Tibial artery (tissue), 4 donors: ENCODE data around the gene CCIN.

ENCODE experiments used
- DNase-seq, 2 donors: peaks; one replicate each; pipeline ENCODE4 v3.0.0-alpha.2; 2019
- H3K27ac ChIP-seq, 2 donors: fragments of 200-600 bp; sonication (generic) in 1 of 2; 1 replicate in 1 of 2; 2 replicates in 1 of 2; pipeline ENCODE4 v1.5.1; 2018 to 2019; ENCODE audit warnings: mild to moderate bottlenecking in 1 of 2
- H3K27me3 ChIP-seq, 2 donors: fragments of 200-600 bp; sonication (generic) in 1 of 2; one replicate each; pipeline versions ENCODE4 v1.5.1 to v1.6.0; 2016 to 2019
- H3K36me3 ChIP-seq, 3 donors: fragments of 200-600 bp; sonication (generic) in 2 of 3; one replicate each; pipeline ENCODE4 v1.5.1; 2016 to 2019; ENCODE audit warnings: mild to moderate bottlenecking in 2 of 3
- H3K4me1 ChIP-seq, 4 donors: fragments of 200-600 bp; sonication (generic) in 2 of 4; 1 replicate in 3 of 4; 2 replicates in 1 of 4; pipeline ENCODE4 v1.5.1; 2016 to 2019
- H3K4me3 ChIP-seq, 2 donors: fragments of 200-600 bp; sonication (generic) in 1 of 2; 1 replicate in 1 of 2; 2 replicates in 1 of 2; pipeline ENCODE4 v1.5.1; 2018 to 2019; ENCODE audit warnings: mild to moderate bottlenecking in 2 of 2
- H3K9me3 ChIP-seq, 3 donors: fragments of 200-600 bp; sonication (generic) in 1 of 3; one replicate each; pipeline ENCODE4 v1.5.1; 2016 to 2019
- intact Hi-C: fragments of 100-400 bp; cut with DNase I; formaldehyde crosslinking; loops from one replicate; pipeline ENCODE4 v1.15.0; 2023; ENCODE audit warnings: low total_unique reads
- TF ChIP-seq, protein P1 (sequence below), 2 experiments: fragments of 200-600 bp in 1 of 2; fragments of 450-650 bp in 1 of 2; IDR thresholded peaks; one replicate each; pipeline ENCODE4 v1.5.1; 2017 to 2019; ENCODE audit warnings: antibody characterized with exemption in 2 of 2, mild to moderate bottlenecking in 1 of 2, moderate library complexity in 1 of 2

CCIN gene

GRCh38 chr9:36207546-36208012, 38.4 kb downstream of the CCIN start:
- no peak for DNase-seq
- Histone ChIP-seq H3K36me3 (peaks cover 49 to 99% (median 95%) of the 10 kb centered on the region in 3 donors), H3K9me3 (no peaks in the 10 kb centered on the region), H3K27ac (peak overlapping the region; percentile 47 to 52), H3K27me3 (no peaks in the 10 kb centered on the region), H3K4me1 (peaks cover 0 to 45% (median 31%) of the 10 kb centered on the region in 4 donors), H3K4me3 (no peak overlapping the region)
- TF ChIP-seq, protein P1, sequence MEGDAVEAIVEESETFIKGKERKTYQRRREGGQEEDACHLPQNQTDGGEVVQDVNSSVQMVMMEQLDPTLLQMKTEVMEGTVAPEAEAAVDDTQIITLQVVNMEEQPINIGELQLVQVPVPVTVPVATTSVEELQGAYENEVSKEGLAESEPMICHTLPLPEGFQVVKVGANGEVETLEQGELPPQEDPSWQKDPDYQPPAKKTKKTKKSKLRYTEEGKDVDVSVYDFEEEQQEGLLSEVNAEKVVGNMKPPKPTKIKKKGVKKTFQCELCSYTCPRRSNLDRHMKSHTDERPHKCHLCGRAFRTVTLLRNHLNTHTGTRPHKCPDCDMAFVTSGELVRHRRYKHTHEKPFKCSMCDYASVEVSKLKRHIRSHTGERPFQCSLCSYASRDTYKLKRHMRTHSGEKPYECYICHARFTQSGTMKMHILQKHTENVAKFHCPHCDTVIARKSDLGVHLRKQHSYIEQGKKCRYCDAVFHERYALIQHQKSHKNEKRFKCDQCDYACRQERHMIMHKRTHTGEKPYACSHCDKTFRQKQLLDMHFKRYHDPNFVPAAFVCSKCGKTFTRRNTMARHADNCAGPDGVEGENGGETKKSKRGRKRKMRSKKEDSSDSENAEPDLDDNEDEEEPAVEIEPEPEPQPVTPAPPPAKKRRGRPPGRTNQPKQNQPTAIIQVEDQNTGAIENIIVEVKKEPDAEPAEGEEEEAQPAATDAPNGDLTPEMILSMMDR (IDR thresholded peaks at IDR 0.05): no peak
- intact Hi-C loops: no loop called here

DNA sequence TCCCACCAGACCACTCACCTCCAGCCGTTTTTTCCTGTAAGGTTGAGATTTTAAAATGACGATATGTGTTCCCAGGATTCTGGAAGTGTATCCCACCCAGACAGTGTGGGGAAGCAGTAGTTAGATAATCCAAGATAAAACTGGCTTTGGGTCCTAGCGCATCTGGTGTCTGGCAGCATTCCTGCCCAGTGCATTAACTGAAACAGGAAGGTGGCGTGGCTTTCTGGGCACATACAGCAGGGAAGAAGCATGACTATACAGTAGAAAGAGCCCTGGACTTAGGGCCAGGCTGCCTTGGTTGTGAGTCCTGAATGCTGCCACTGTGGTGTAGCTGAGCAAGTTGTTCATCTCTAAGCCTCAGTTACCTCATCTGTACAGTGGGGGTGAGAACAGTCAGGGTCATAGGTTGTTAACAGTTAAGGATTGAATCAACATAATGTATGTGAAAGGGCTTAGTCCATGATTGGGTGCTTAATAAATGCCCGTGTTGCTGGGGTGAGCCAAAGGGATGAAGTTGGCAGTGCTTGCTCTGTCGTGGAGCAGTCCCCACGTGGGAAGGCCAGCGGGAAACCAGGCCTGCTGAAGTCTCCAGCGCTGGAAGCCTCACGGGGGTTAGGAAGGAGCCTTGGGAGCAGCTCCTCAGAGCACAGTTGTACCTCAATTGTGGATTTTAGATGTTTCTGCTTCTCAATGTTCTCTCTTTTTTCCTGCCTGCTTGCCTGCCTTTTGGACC, 39.5 kb downstream of the CCIN start:
- no peaks in the 10 kb centered on the region for H3K27me3 ChIP-seq
- intact Hi-C loops: no loop called here
- H3K36me3 ChIP-seq: peaks cover 38 to 97% (median 95%) of the 10 kb centered on the region in 3 donors
- no peaks in the 10 kb centered on the region for H3K9me3 ChIP-seq
- no peak for DNase-seq
- H3K27ac ChIP-seq: peak overlapping the region in 1 of 2 donors; percentile 52
- no peak overlapping the region for H3K4me3 ChIP-seq
- peaks cover 0 to 54% (median 32%) of the 10 kb centered on the region in 4 donors for H3K4me1 ChIP-seq
- TF ChIP-seq, protein P1 (IDR thresholded peaks at IDR 0.05): no peak

DNA sequence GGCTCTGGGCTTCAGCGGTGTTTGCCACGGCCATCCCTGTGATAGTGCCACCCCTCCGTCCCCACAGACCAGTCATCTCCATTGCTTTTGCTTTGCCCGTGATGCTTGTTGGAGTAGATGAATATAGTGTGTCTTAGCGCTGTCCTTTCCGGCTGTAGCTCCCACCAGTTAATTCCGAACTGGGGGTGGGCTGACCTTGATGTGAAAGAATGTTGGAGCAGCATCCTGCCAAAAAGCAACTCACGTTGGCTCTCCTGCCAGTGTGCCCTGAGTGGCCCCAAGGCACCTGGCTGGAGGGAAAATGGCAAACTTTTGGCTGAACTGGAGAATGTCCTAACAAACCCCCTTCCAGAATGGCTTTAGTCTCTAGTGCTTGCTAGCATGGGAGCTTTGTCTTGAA, 41.5 kb downstream of the CCIN start:
- peaks cover 0 to 69% (median 43%) of the 10 kb centered on the region in 4 donors for H3K4me1 ChIP-seq
- H3K9me3 ChIP-seq: no peaks in the 10 kb centered on the region
- H3K27me3 ChIP-seq: no peaks in the 10 kb centered on the region
- intact Hi-C loops: loop anchor here (10.0 kb wide), 1 partner anchor 124 kb away; no protein-coding TSS in a partner anchor
- TF ChIP-seq, protein P1 (IDR thresholded peaks at IDR 0.05): no peak
- no peak overlapping the region for H3K4me3 ChIP-seq
- no peak for DNase-seq
- peak overlapping the region in 1 of 2 donors; percentile 1 for H3K27ac ChIP-seq
- H3K36me3 ChIP-seq: peaks cover 17 to 84% (median 79%) of the 10 kb centered on the region in 3 donors

- no peak overlapping the region for H3K4me3 ChIP-seq
- H3K27ac ChIP-seq: no peak overlapping the region
- no peaks in the 10 kb centered on the region for H3K27me3 ChIP-seq
- DNase-seq: no peak
- intact Hi-C loops: loop anchor here (10.0 kb wide), 1 partner anchor 123 kb away; no protein-coding TSS in a partner anchor
- H3K36me3 ChIP-seq: peaks cover 11 to 84% (median 75%) of the 10 kb centered on the region in 3 donors
- peaks cover 0 to 69% (median 43%) of the 10 kb centered on the region in 4 donors for H3K4me1 ChIP-seq
- H3K9me3 ChIP-seq: no peaks in the 10 kb centered on the region
- TF ChIP-seq, protein P1 (IDR thresholded peaks at IDR 0.05): no peak
Measured at GRCh38 chr9:36211510-36211909, 42.3 kb downstream of the CCIN start.

GRCh38 chr9:36213387-36213786, 44.2 kb downstream of the CCIN start:
- Histone ChIP-seq H3K36me3 (peaks cover 22 to 84% (median 75%) of the 10 kb centered on the region in 3 donors), H3K4me3 (no peak overlapping the region), H3K9me3 (no peaks in the 10 kb centered on the region), H3K27me3 (no peaks in the 10 kb centered on the region), H3K27ac (peak overlapping the region in 1 of 2 donors; percentile 49), H3K4me1 (peaks cover 0 to 50% (median 34%) of the 10 kb centered on the region in 4 donors)
- intact Hi-C loops: loop anchor here (10.0 kb wide), 1 partner anchor 121 kb away; no protein-coding TSS in a partner anchor
- TF ChIP-seq, protein P1 (IDR thresholded peaks at IDR 0.05): no peak
- no peak for DNase-seq
